ENCODE measurements around the gene NCOA3. TPM values are rescaled to one million over a fixed set of nuclear protein-coding genes. Genes with fewer than 3 reads are reported as not detected.

Gene NCOA3
- total and polyA plus RNA-seq, 8 donors = 34.5 to 41.5 (median 38.2) TPM

GRCh38 chr20:47544240-47544639, 42.6 kb downstream of the NCOA3 start:
- no peak for ATAC-seq
- no peak for DNase-seq
- Histone ChIP-seq H3K4me1 (peaks cover 8 to 31% of the 10 kb centered on the region in 2 donors), H3K27ac (no peak overlapping the region), H3K9me3 (no peaks in the 10 kb centered on the region), H3K36me3 (no peaks in the 10 kb centered on the region), H3K4me3 (no peak overlapping the region), H3K27me3 (no peaks in the 10 kb centered on the region)
- no peak for TF ChIP-seq CTCF (IDR thresholded peaks at IDR 0.05)
- intact Hi-C loops (cut with DNase I) = no loop called here

GRCh38 chr20:47544852-47545251, 43.2 kb downstream of the NCOA3 start:
- H3K4me3 ChIP-seq = no peak overlapping the region
- no peak overlapping the region for H3K27ac ChIP-seq
- TF ChIP-seq CTCF (IDR thresholded peaks at IDR 0.05) = no peak
- peaks cover 8 to 31% of the 10 kb centered on the region in 2 donors for H3K4me1 ChIP-seq
- H3K9me3 ChIP-seq = no peaks in the 10 kb centered on the region
- no peaks in the 10 kb centered on the region for H3K36me3 ChIP-seq
- DNase-seq = no peak
- H3K27me3 ChIP-seq = no peaks in the 10 kb centered on the region
- intact Hi-C loops (cut with DNase I) = no loop called here
- no peak for ATAC-seq

GRCh38 chr20:47545499-47545898, 43.8 kb downstream of the NCOA3 start:
- TF ChIP-seq CTCF (IDR thresholded peaks at IDR 0.05) = no peak
- Histone ChIP-seq H3K4me1 (peaks cover 8 to 27% of the 10 kb centered on the region in 2 donors), H3K9me3 (no peaks in the 10 kb centered on the region), H3K27ac (no peak overlapping the region), H3K27me3 (no peaks in the 10 kb centered on the region), H3K36me3 (no peaks in the 10 kb centered on the region), H3K4me3 (no peak overlapping the region)
- ATAC-seq (no peak), DNase-seq (no peak)
- intact Hi-C loops (cut with DNase I) = no loop called here

- intact Hi-C loops (cut with DNase I) = no loop called here
- ATAC-seq (peak; percentile 81), DNase-seq (no peak)
- Histone ChIP-seq H3K27ac (peak overlapping the region in 1 of 2 donors; percentile 52), H3K9me3 (no peaks in the 10 kb centered on the region), H3K4me1 (peaks cover 8 to 21% of the 10 kb centered on the region in 2 donors), H3K4me3 (no peak overlapping the region), H3K36me3 (no peaks in the 10 kb centered on the region), H3K27me3 (no peaks in the 10 kb centered on the region)
- TF ChIP-seq CTCF (IDR thresholded peaks at IDR 0.05) = no peak
These were observed 44.7 kb downstream of the NCOA3 start for GRCh38 chr20:47546184-47547033.

GRCh38 chr20:47547034-47547387, 45.3 kb downstream of the NCOA3 start:
- Histone ChIP-seq H3K4me3 (no peak overlapping the region), H3K36me3 (no peaks in the 10 kb centered on the region), H3K27me3 (no peaks in the 10 kb centered on the region), H3K4me1 (peaks cover 8 to 18% of the 10 kb centered on the region in 2 donors), H3K9me3 (no peaks in the 10 kb centered on the region), H3K27ac (no peak overlapping the region)
- no peak for ATAC-seq
- no peak for TF ChIP-seq CTCF (IDR thresholded peaks at IDR 0.05)
- no peak for DNase-seq
- intact Hi-C loops (cut with DNase I) = no loop called here
